Right cardiac atrium (tissue), 5 donors: ENCODE results near the gene TARDBP. TPM values are rescaled to one million over a fixed set of nuclear protein-coding genes. Genes with fewer than 3 reads are reported as not detected.
"Not testable (repeated sequence)": the region's sequence is repeated elsewhere in the genome, so short reads cannot be mapped to it uniquely, and the experiment has no call there.

Experiments
- ATAC-seq, 2 donors: fragments of 200-7000 bp; cut with Tn5 transposase; one replicate each; pipeline versions ENCODE4 v1.8.0 to v1.9.1; 2020; ENCODE audit warnings: moderate library complexity in 2 of 2, mild to moderate bottlenecking in 1 of 2
- DNase-seq, 3 donors: peaks; one replicate each; pipeline ENCODE4 v3.0.0-alpha.2; 2020
- H3K27ac ChIP-seq: one replicate; pipeline ENCODE4 v1.5.1; 2013; ENCODE audit warnings: mild to moderate bottlenecking, low read length, control low read depth, moderate library complexity
- H3K27me3 ChIP-seq: one replicate; pipeline ENCODE4 v1.6.1; 2013; ENCODE audit not compliant: control insufficient read depth, insufficient read depth
- H3K4me1 ChIP-seq: one replicate; pipeline ENCODE4 v1.6.1; 2013; ENCODE audit warnings: low read length; ENCODE audit not compliant: control insufficient read depth, insufficient read depth
- H3K4me3 ChIP-seq: one replicate; pipeline ENCODE4 v1.5.1; 2013; ENCODE audit warnings: low read length, control low read depth
- H3K9me3 ChIP-seq: one replicate; pipeline ENCODE4 v1.6.1; 2013; ENCODE audit warnings: low read length; ENCODE audit not compliant: control insufficient read depth
- WGBS: extraction: QIAGEN DNeasy Blood & Tissue Kit; methylation state at CpG from one replicate; pipeline ENCODE4 v1.1.7; 2013; 5-methylcytosine and 5-hydroxymethylcytosine counted together
- intact Hi-C, 4 donors: fragments of 100-400 bp; cut with DNase I; formaldehyde crosslinking; loops; one replicate each; pipeline versions ENCODE4 v1.11.0 to v1.14.0; 2022 to 2023
- polyA plus RNA-seq: library from polyadenylated mRNA; stranded (reverse); fragments of 200-250 nt; gene quantifications from one replicate; pipeline ENCODE4 v1.2.3, GENCODE V29; 2013
- total RNA-seq, 4 donors: library from RNA; stranded (reverse); fragmentation: NEBNext Ultra II Directional; extraction: Animal tissue kit (Norgen Biotek cat#: 25700); gene quantifications; one replicate each; pipeline ENCODE4 v1.2.1, GENCODE V29; 2021
- donor health status: healthy with polysubstance abuse.
- donor health status: DM: no; HTN: yes; CAD: no.
- donor health status: DM: no; HTN: no; CAD: no.
- donor health status: DM: no; HTN: yes; CAD: no; lungs with severe emphysema.
- donor health status: DM: yes; HTN: yes; CAD: no.

TARDBP gene
- total and polyA plus RNA-seq, 5 donors, result 78.7 to 137 (median 113) TPM

- no peaks in the 10 kb centered on the region for H3K9me3 ChIP-seq
- H3K27ac ChIP-seq, result no peak overlapping the region
- ATAC-seq (no peak), DNase-seq (no peak)
- H3K27me3 ChIP-seq, result no peaks in the 10 kb centered on the region
- intact Hi-C loops, result loop anchor here in 2 of 4 donors (5.0 to 10.0 kb wide), 2 partner anchors 598 to 601 kb away; no protein-coding TSS in a partner anchor
- 74% methylated on average over 16 of the region's 16 CpGs for WGBS
- no peak overlapping the region for H3K4me3 ChIP-seq
- no peaks in the 10 kb centered on the region for H3K4me1 ChIP-seq
Observed at GRCh38 chr1:11044086-11044848, 31.8 kb downstream of the TARDBP start.

GRCh38 chr1:11044849-11045427, 32.5 kb downstream of the TARDBP start:
- H3K4me1 ChIP-seq, result no peaks in the 10 kb centered on the region
- DNase-seq, result peak in 1 of 3 donors; percentile 46
- no peaks in the 10 kb centered on the region for H3K27me3 ChIP-seq
- WGBS, result 80% methylated on average over 16 of the region's 16 CpGs
- no peak for ATAC-seq
- no peak overlapping the region for H3K4me3 ChIP-seq
- H3K9me3 ChIP-seq, result no peaks in the 10 kb centered on the region
- H3K27ac ChIP-seq, result no peak overlapping the region
- intact Hi-C loops, result loop anchor here in 2 of 4 donors (5.0 to 10.0 kb wide), 2 partner anchors 597 to 600 kb away; no protein-coding TSS in a partner anchor

- WGBS, result 50% methylated on average over 32 of the region's 32 CpGs
Observed at GRCh38 chr1:11045428-11046269, 33.2 kb downstream of the TARDBP start.

GRCh38 chr1:11046270-11046566, 33.8 kb downstream of the TARDBP start:
- ATAC-seq (no peak), DNase-seq (peak in 1 of 3 donors; percentile 50)
- no peaks in the 10 kb centered on the region for H3K4me1 ChIP-seq
- no peak overlapping the region for H3K4me3 ChIP-seq
- WGBS, result 84% methylated on average over 8 of the region's 8 CpGs
- H3K27me3 ChIP-seq, result no peaks in the 10 kb centered on the region
- intact Hi-C loops, result loop anchor here in 1 of 4 donors (10.0 kb wide), 1 partner anchor 599 kb away; no protein-coding TSS in a partner anchor
- no peak overlapping the region for H3K27ac ChIP-seq
- H3K9me3 ChIP-seq, result no peaks in the 10 kb centered on the region

More at GRCh38 chr1:11045428-11046269, 33.2 kb downstream of the TARDBP start:
- no peak overlapping the region for H3K4me3 ChIP-seq
- H3K27me3 ChIP-seq, result no peaks in the 10 kb centered on the region
- intact Hi-C loops, result loop anchor here in 1 of 4 donors (10.0 kb wide), 1 partner anchor 599 kb away; no protein-coding TSS in a partner anchor
- no peaks in the 10 kb centered on the region for H3K4me1 ChIP-seq
- ATAC-seq (peak in 1 of 2 donors; percentile 30), DNase-seq (peak in 1 of 3 donors; percentile 50)
- no peaks in the 10 kb centered on the region for H3K9me3 ChIP-seq
- H3K27ac ChIP-seq, result no peak overlapping the region

- whole genome bisulfite sequencing, result 92% methylated on average over 28 of the region's 28 CpGs
- Histone ChIP-seq H3K27ac (no peak within 1 kb of the TSS), H3K4me1 (no peaks in the 10 kb centered on the region), H3K9me3 (no peaks in the 10 kb centered on the region), H3K4me3 (no peak within 1 kb of the TSS), H3K27me3 (no peaks in the 10 kb centered on the region)
- peak in 1 of 3 donors; percentile 45 for DNase-seq
- intact Hi-C loops, result loop anchor here in 1 of 4 donors (10.0 kb wide), 1 partner anchor 598 kb away; no protein-coding TSS in a partner anchor
- ATAC-seq, result peak; percentile 22 to 34
Observed at GRCh38 chr1:11046625-11047365, 34.3 kb downstream of the TARDBP start, which contains the start of gene MASP2. TSS of gene MASP2 (minus strand) at chr1:11047239. CDS start at chr1:11047207, 32 bp downstream.

GRCh38 chr1:11051121-11051520, 38.7 kb downstream of the TARDBP start:
- H3K4me3 ChIP-seq, H3K27me3 ChIP-seq, DNase-seq, intact Hi-C loops, ATAC-seq, H3K9me3 ChIP-seq, H3K4me1 ChIP-seq, H3K27ac ChIP-seq: not testable (repeated sequence)
- WGBS, result 92% methylated on average over 10 of the region's 10 CpGs

- no peak overlapping the region for H3K4me3 ChIP-seq
- WGBS, result 53% methylated on average over 19 of the region's 19 CpGs
- H3K27ac ChIP-seq, result no peak overlapping the region
- intact Hi-C loops, result no loop called here
- H3K27me3 ChIP-seq, result no peaks in the 10 kb centered on the region
- ATAC-seq (no peak), DNase-seq (no peak)
- H3K9me3 ChIP-seq, result no peaks in the 10 kb centered on the region
- H3K4me1 ChIP-seq, result no peaks in the 10 kb centered on the region
Observed at GRCh38 chr1:11051781-11052511, 39.5 kb downstream of the TARDBP start.

- Histone ChIP-seq H3K27me3 (no peaks in the 10 kb centered on the region), H3K4me3 (no peak overlapping the region), H3K4me1 (no peaks in the 10 kb centered on the region), H3K9me3 (no peaks in the 10 kb centered on the region), H3K27ac (no peak overlapping the region)
- peak; percentile 8 to 37 for ATAC-seq
- WGBS, result 23% methylated on average over 29 of the region's 29 CpGs
- DNase-seq, result no peak
- intact Hi-C loops, result no loop called here
Observed at GRCh38 chr1:11052839-11053757, 40.6 kb downstream of the TARDBP start.

GRCh38 chr1:11053758-11054137, 41.3 kb downstream of the TARDBP start:
- WGBS, result 55% methylated on average over 10 of the region's 10 CpGs
- Histone ChIP-seq H3K4me1 (no peaks in the 10 kb centered on the region), H3K9me3 (no peaks in the 10 kb centered on the region), H3K27me3 (no peaks in the 10 kb centered on the region), H3K4me3 (no peak overlapping the region), H3K27ac (no peak overlapping the region)
- ATAC-seq (peak; percentile 56 to 60), DNase-seq (peak in 1 of 3 donors; percentile 64)
- intact Hi-C loops, result no loop called here
